NOMO-1 treated with dmso at 0.1 percent for 144 hours (cell line): ENCODE results near the gene MAP4K4.

Experiments
- DNase-seq: peaks from one replicate; lab custom pipeline; 2025; ENCODE audit not compliant: unreplicated experiment; lab: John Stamatoyannopoulos, UW

The MAP4K4 gene

DNA sequence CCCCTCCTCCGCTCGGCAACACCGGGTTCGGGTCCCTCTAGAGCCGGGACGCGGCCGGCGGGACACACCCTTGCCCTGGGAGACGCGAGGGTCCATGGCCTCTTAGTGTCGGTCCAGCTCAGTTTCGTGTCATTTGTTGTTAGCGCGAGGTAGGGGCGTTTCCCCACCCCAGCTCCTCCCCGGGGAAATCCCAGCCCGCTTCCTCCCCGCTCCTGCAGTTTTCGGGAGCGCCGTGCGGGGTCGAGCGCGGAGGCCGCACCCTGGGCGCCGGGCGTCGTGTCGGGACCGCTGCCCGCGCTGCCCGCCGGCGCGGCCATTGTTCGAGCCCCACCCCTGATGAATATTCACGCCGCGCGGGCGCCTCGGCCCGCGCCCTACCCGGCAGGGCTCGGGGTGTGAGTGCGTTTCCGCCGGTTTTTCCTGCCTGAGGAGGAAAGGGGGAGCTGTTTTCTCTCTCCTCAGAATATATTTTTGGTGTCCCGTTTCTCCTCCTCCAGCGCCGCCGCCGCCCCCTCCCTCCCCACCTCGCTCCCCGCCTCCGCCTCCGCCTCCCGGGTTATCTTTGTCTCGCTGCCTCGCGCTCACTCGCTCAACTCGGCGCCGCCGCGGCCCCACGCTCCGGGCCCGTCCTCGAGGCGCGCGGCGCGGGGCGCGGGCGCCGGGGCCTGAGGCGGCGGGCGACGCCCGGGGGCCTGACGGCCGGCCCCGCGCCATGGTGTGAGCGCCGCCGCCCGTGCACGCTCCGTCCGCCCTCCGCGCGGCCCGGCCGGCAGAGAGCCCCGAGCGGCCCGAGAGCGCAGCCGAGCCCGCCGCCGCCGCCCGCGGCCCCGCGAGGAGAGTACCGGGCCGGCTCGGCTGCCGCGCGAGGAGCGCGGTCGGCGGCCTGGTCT is at the start of gene MAP4K4:
Gene MAP4K4, plus strand, starts transcription at position 584 of the 890 bp plus-strand sequence. CDS start 374 bp downstream, outside the sequence.
- peak; percentile 77 for DNase-seq

- DNase-seq = no peak
Observed at GRCh38 chr2:101653469-101653868, 44.0 kb upstream of the MAP4K4 start.

GRCh38 chr2:101655702-101656422 is 41.6 kb upstream of the MAP4K4 start:
- no peak for DNase-seq

GRCh38 chr2:101657787-101658186 is 39.7 kb upstream of the MAP4K4 start:
- no peak for DNase-seq

- no peak for DNase-seq
Observed at GRCh38 chr2:101658387-101658786, 39.1 kb upstream of the MAP4K4 start.

DNA sequence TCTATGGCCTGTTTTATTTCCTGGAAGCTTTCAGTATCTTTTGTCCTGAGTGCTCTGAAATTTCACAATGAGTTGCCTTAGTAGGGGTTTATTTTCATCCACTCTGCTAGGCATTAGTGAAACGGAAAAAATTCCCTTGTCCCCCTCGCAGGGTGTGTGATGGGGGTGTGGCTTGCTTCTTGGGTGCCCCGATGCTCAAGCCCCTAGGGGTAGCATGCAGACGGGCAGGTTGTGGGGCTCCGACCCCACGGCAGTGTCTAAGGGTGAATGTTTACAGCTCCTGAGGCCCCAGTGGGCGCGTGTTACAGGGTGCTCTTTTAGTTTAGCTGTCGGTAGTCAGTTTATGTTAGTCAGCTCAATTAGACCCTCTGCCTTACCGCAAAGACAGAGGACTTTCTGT is 32.2 kb upstream of the MAP4K4 start:
- DNase-seq = no peak

DNA sequence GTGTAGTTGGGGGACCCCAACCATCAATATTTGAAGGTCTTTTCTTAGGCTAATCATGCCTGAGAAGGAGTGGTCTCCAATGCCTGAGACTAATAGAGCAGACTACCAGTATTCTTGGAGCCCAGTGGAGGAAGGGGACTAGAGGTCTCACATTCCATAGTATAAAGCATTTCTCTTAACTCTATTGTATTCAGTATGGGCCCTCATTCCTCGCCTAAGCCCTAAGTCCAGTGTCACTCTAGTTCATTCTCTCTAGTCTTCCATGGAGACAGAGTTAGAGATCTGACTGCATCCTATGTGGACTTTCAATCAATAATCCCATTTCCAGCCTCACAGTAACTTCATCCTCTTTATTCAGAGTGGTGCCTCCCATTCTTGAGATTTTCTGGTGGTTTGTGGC is 29.7 kb upstream of the MAP4K4 start:
- no peak for DNase-seq

DNA sequence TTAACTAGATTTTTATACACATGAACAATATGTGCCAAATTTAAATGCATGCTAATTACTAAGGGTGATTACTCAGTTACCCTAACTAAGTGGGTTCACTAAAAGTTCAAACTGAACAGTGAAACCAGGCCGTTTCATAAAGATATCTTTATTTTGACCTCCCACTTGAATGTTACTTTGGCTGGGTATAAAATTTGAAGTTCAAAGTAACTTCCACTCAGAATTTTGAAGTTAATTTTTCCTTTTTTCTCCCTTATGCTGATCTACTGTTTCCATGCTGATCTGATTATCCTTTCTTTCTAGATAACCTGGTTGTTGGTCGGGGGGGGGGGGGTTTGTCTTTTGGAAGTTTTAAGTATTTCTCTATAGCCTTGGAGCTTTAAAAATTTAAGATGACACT is 25.5 kb upstream of the MAP4K4 start:
- DNase-seq = no peak

- DNase-seq = no peak
Observed at GRCh38 chr2:101673920-101674319, 23.6 kb upstream of the MAP4K4 start.

DNA sequence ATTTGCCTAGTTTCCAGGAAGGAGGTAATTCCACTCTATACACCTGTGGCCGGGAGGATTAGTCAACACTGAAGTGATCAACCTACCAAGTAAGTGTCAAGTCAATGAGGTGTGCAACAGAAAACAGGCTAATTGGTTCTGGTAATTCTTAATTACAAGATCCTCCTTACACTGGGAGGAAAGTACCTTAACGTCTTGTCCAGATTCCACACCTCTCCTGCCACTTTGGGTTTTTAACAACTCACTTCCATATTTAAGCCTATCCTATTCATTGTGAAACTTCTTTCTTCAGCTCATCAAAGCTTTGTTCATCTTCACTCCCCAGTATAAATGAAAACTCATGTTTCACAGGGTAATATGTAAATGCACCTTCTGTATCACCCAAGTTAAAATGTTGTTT is 22.0 kb upstream of the MAP4K4 start:
- DNase-seq = no peak

DNA sequence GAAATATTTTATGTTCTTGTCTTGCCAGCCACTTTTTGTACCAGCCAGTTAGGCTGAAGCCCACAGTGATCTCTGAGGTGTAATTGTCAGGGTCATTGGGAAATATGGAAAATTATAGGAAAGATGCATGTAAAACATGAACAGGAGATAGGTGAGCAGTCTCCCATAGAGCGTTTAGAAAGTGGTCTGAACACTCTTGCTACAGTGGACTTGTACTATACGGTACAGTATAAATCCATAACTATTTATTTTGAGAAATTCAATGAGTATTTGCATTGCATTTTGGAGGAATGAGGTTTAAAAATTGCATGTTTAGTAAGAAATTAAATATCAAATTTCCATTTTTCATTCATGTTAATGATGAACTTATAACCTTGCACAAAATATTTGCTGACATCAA is 20.8 kb upstream of the MAP4K4 start:
- no peak for DNase-seq

GRCh38 chr2:101677658-101678057 is 19.8 kb upstream of the MAP4K4 start:
- DNase-seq = no peak

GRCh38 chr2:101678379-101678778 is 19.1 kb upstream of the MAP4K4 start:
- DNase-seq = no peak

DNA sequence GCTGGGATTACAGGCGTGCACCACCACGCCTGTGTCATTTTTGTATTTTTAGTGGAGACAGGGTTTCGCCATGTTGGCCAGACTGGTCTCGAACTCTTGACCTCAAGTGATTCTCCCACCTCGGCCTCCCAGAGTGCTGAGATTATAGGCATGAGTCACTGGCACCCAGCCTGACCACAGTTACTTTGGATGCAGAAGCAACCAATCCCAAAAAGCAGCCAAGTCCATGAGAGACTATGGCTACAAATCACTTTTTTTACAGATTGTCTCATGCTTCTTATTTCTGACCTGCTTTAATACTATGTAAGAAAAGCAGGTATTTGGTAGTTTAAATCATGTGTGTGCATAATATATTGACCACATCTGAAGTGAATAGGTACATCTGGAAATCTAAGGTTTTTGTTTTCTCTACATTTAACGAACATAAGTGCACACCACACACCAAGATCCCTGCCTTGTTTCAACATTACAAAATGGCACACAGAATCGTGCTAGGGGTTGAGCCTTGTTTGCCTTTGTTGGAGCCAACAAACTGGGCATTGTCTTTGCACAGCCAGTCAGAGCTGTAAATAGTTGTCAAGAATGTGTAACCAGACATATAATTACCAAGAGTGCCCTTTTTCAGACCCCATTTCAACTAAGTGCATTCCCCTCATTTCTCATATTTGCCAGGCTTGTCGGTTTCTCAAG is 18.3 kb upstream of the MAP4K4 start:
- no peak for DNase-seq

- DNase-seq = no peak
Observed at GRCh38 chr2:101679801-101680487, 17.6 kb upstream of the MAP4K4 start.

DNA sequence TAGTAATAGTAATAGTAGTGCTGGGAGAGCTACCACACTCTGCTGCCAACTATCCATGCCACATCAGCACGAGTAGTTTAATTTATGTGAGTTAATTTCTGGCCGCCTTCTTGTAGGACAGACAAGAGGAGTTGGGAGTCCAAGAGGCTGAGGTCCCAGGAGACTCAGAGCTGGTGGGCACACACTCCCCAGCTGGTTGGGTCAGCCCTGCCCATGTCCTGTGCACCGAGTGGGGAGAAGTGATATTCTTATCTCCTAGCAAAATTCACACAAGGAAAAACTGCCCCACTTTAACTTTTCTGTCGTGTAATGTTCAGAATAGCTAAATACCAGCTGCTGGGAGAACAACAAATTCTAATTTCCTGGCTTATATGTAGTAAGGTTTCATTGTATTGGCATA is 15.2 kb upstream of the MAP4K4 start:
- no peak for DNase-seq

DNA sequence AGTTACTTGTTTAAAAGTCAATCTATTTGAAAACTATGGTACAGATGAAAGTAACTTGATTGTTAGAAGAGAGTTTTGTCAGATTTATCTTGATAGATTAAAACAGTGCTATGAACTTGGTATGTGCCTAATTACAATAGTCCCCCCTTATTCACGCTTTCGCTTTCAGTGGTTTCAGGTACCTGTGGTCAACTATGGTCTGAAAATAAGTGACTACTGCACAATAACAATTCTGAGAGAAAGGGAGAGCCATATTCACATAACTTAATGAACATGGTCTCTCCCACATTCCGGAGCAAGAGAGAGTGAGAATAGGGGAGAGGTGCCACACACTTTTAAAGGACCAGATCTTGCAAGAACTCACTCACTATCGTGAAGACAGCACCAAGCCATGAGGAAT is 13.2 kb upstream of the MAP4K4 start:
- DNase-seq = no peak

DNA sequence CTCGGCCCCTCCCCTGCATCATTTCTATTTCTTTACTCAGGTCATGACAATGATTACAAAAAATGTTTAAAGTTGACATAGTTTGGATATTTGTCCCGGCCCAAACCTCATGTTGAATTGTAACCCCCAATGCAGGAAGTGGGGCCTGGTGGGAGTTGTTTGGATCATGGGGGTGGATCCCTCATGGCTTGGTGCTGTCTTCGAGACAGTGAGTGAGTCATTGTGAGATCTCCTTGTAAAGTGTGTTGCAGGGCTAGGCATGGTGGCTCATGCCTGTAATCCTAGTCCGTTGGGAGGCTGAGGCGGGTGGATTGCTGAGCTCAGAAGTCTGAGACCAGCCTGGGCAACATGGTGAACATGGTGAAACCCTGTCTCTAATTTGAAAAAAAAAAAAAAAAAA is 9.2 kb upstream of the MAP4K4 start:
- DNase-seq = no peak

DNA sequence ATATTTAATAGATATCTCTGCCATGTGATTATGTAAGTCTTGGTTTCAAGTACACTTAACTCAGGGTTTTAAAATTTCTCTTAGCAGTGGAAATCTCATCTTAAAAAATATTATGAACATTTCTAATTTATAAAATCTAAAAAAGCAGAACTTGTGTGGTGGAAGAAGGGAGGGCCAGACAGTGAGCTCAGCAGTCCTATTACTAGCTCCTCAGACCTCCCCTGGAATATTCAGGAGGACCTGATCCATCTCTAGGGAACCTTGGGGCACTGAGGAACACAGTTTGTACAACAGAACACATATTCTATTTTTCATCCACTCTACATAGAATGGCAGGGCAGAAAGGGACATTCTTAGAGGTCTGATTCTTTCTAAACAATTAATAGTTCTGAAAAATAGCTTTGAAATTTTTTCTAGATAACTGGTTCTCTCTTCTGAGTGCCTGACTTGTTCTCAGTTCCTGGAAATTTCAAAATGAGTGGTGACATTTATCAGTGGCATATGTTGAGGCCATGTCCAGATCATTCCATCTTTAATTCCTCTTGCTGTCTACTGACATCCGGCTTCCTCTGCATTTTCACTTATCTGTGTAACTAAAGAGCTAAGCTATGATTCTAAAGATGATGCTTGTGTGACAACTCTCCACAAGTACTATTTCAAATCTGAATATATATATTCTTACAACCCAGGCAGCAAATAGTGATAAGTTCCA is 8.2 kb upstream of the MAP4K4 start:
- no peak for DNase-seq

DNA sequence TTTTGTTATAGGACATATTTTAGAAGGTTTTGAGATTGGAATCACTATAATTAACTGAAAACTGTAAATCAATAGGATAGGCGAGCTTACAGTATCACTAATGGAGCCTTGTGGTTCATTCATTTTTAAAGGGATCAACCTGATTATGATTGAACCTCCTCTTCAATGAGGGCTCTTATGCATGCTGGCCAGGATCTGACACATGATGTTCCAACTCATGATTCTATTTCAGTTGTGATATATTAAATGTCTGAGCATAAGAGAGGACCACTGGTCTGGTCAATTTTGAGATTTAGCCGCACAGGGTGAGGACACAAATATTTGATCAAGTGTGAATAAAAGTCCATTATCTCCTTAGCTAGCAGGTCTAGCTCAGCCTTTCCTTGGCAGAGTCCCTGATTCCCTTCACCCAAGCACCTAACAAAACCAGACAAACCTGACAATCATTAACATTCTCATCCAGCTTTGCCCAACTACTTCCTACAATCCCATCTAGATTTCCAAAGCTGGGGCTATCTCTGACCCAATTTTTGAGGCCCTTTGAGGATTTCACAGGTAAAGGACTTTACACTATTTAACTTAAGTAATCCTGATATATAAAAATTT is 6.9 kb upstream of the MAP4K4 start:
- DNase-seq = no peak
